ENCODE results near the gene MICA. TPM values are rescaled to one million over a fixed set of nuclear protein-coding genes. Genes with fewer than 3 reads are reported as not detected.

The MICA gene
- total RNA-seq, 1 donor: 12.7 TPM

DNA sequence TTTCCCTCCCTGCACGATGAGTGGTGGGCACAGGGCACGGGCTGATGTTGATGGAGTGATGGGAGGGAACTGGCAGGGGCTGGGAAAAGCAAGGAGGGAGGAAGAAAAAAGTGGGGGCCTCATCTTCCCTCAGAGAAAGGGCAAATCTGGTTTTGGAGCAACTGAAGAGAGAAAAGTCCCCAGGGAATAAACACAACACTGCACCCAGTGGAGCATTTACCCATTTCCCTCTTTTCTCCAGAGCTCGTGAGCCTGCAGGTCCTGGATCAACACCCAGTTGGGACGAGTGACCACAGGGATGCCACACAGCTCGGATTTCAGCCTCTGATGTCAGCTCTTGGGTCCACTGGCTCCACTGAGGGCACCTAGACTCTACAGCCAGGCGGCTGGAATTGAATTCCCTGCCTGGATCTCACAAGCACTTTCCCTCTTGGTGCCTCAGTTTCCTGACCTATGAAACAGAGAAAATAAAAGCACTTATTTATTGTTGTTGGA lies 11.4 kb downstream of the MICA start:
- H3K4me3 ChIP-seq (ENCODE audit: low read depth, low read length): no peak overlapping the region
- TF ChIP-seq, protein P1, sequence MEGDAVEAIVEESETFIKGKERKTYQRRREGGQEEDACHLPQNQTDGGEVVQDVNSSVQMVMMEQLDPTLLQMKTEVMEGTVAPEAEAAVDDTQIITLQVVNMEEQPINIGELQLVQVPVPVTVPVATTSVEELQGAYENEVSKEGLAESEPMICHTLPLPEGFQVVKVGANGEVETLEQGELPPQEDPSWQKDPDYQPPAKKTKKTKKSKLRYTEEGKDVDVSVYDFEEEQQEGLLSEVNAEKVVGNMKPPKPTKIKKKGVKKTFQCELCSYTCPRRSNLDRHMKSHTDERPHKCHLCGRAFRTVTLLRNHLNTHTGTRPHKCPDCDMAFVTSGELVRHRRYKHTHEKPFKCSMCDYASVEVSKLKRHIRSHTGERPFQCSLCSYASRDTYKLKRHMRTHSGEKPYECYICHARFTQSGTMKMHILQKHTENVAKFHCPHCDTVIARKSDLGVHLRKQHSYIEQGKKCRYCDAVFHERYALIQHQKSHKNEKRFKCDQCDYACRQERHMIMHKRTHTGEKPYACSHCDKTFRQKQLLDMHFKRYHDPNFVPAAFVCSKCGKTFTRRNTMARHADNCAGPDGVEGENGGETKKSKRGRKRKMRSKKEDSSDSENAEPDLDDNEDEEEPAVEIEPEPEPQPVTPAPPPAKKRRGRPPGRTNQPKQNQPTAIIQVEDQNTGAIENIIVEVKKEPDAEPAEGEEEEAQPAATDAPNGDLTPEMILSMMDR (IDR thresholded peaks at IDR 0.05; ENCODE audit: insufficient read depth, low read length): no peak
- no peak for DNase-seq (ENCODE audit: low read depth)

DNA sequence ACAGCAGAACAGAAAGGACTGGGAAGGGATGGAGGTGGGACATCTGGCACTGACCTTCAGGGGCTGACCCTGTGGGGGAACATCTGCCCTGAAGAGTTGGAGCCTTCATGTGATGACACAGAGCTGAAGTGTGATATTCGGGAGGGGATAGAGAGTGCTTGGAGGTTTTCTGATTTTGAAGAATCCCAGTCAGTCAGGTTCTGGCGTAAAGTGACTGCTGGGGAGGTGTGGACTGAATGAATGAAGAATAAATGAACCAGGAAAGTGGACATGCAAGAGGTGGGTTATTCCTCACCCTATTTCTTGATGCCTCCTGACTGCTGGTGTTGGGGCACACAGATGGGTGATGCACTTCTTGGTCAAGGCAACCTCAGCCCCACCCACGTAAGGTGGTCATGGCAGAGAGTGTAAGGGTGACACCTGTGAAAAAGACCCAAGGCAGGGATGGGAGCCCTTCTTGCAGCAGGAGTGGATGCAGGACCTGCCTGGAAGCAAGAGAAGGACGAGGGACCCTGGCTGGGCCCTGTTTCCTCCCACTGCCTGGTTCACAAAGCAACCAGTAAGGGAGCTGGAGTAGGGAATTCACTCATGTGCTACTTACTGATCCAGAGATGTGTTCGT lies 13.1 kb downstream of the MICA start:
- TF ChIP-seq, protein P1 (IDR thresholded peaks at IDR 0.05; ENCODE audit: insufficient read depth, low read length): no peak
- no peak overlapping the region for H3K4me3 ChIP-seq (ENCODE audit: low read depth, low read length)
- no peak for DNase-seq (ENCODE audit: low read depth)

DNA sequence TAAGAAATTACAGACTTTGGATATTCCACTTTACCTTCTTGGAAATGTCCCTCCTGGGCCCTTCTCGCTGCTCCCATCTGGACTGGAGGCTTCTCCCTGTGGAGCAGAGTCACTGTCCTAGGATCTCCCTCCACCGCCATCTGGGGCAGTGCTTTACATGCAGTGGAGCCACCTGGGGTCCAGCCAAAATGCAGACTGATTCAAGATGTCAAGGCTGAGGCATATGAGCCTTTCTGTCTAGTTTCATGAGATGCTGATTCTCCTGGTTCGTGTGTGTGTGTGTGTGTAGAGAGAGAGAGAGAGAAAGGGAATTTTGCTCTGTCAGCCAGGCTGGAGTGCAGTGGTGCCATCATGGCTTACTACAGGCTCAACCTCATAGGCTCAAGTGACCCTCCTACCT lies 14.9 kb downstream of the MICA start:
- TF ChIP-seq, protein P1 (IDR thresholded peaks at IDR 0.05; ENCODE audit: insufficient read depth, low read length): no peak
- no peak overlapping the region for H3K4me3 ChIP-seq (ENCODE audit: low read depth, low read length)
- DNase-seq (ENCODE audit: low read depth): no peak

DNA sequence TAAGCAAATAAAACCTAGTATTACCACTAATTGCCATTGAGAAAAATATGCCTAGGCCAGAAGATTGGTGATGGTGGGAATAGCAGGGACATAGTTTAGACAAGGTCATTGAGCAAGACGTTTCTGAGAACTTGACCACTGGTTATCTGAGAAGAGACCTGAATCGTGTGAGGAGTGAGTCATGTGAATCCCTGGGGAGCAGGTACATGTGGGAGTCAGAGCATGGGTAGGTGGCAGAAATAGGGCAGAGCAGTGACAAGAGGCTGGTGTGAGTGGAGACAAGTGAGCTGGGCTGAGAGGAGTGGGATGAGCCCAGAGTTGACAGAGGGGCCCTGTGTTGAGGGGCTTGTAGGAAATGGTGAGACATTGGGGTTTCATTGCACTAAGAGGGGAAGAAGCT lies 16.4 kb downstream of the MICA start:
- TF ChIP-seq, protein P1 (IDR thresholded peaks at IDR 0.05; ENCODE audit: insufficient read depth, low read length): no peak
- H3K4me3 ChIP-seq (ENCODE audit: low read depth, low read length): no peak overlapping the region
- no peak for DNase-seq (ENCODE audit: low read depth)

DNA sequence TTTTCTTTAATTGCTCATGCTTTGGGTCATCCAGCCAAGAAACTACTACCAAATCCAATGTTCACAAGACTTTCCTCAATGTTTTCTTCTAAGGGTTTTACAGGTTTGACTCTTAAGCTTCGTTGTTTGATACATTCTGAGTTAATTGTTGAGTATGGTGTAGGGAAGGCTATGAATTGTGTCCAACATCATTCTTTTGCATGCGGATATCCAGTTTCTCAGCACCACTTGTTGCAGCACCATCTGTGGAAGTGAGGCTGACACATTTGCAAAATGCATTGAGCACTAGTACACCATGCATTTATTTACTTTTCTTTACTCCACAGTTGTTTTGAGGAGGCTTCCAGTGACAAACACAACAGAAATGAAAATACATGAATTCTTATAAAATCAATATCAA lies 17.2 kb downstream of the MICA start:
- no peak overlapping the region for H3K4me3 ChIP-seq (ENCODE audit: low read depth, low read length)
- TF ChIP-seq, protein P1 (IDR thresholded peaks at IDR 0.05; ENCODE audit: insufficient read depth, low read length): no peak
- DNase-seq (ENCODE audit: low read depth): no peak

DNA sequence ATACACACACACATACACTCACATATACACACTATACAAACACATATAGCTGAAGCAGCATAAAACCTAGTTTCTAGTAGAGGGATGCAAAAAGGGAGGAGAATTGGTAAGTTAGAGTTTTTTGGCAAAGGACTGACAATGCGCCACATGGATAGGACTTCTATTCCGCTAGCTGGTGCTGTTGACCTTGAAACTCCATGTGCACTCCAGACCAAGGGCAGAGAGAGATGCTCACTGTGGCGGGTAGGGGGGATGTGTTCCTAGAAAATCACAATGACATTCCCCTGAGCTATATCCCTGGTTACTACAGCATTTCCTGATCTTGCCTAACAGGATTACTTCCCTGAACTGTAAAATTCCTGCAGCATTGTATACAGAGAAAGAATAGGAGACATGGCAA lies 19.2 kb downstream of the MICA start:
- TF ChIP-seq, protein P1 (IDR thresholded peaks at IDR 0.05; ENCODE audit: insufficient read depth, low read length): no peak
- DNase-seq (ENCODE audit: low read depth): no peak
- no peak overlapping the region for H3K4me3 ChIP-seq (ENCODE audit: low read depth, low read length)

DNA sequence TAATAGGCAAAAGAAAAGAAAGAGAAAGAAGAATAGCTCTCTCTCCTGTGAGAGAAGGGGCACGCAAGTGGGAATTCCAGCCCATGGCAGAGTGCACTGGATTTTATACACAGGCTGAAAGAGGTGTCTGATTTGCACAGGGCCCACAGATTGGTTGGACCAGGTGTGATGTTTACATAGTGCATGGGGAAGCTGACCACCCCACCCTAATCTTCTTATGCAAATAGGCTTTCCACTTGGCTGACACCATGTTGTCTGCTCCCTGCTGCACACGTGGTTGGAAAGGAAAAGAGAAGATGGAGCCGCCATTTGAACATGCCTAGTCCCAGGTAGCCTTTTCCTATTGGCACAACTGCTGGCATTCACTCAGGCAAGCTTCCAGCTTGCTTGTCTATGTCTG lies 20.2 kb downstream of the MICA start:
- no peak for DNase-seq (ENCODE audit: low read depth)
- no peak overlapping the region for H3K4me3 ChIP-seq (ENCODE audit: low read depth, low read length)
- TF ChIP-seq, protein P1 (IDR thresholded peaks at IDR 0.05; ENCODE audit: insufficient read depth, low read length): no peak

Data from fibroblast of the aortic adventitia (primary cell).